Stimulated activated CD4-positive, alpha-beta T cell treated with anti-CD3 and anti-CD28 coated beads, Interleukin-1b, Interleukin-23, amount 100 ng/mL, for 24 hours (primary cell): Measurements from ENCODE around the gene RPL10A.
A peak's percentile ranks its signal among the peaks of the same experiment; 100 is the strongest.

Source experiments
- DNase-seq, 4 experiments: peaks; one replicate each; pipeline ENCODE4 v3.0.0-alpha.2; 2020; ENCODE audit warnings: low read depth in 4 of 4, low spot score in 1 of 4

RPL10A gene

GRCh38 chr6:35448191-35448590 is 20.0 kb upstream of the RPL10A start:
- DNase-seq = no peak

GRCh38 chr6:35449287-35449881 is 18.8 kb upstream of the RPL10A start:
- DNase-seq = peak in 1 of 4 experiments; percentile 10

- no peak for DNase-seq
Measured at GRCh38 chr6:35451354-35452182, 16.6 kb upstream of the RPL10A start.

DNA sequence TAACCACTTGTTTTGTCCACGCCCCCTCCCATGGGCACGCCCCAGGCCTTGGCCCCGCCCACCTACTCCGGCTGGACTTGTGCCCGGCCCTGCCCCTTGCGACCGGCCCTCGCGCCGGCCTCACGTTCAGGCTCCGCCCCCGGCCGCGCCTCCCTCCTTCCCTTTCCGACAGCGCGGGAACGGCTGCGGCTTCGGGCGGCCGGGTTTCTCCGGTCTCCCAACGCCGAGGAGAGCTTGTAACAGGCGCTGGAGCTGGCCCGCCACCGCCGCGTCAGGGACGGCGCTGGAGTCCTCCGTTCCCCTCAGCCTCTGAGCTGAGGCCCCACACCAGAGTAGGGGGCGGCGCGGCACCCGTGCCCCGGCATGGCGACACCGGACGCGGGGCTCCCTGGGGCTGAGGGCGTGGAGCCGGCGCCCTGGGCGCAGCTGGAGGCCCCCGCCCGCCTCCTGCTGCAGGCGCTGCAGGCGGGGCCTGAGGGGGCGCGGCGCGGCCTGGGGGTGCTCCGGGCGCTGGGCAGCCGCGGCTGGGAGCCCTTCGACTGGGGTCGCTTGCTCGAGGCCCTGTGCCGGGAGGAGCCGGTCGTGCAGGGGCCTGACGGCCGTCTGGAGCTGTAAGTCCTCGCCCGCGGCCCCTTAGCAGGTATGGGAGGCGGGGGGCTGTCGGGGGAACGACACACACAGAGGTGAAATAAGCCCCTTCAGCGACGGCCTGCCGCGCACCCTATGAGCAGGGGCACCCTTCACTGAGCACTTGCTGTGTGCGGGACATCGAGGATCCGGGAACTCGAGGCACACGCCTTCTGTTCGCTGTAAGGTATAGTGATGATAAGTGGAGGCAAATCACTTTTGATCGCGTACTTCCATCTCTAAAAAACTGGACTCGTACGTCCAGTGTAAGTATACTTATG is 15.8 kb upstream of the RPL10A start, which contains the start of gene FANCE:
TSS of gene FANCE (plus strand) at position 156 of the 908 bp plus-strand sequence. CDS start at position 364, 208 bp downstream.
- DNase-seq = peak; percentile 72 to 97 (median 88)

- DNase-seq = no peak
Measured at GRCh38 chr6:35453236-35453635, 15.0 kb upstream of the RPL10A start.

GRCh38 chr6:35454391-35455110 is 13.7 kb upstream of the RPL10A start:
- no peak for DNase-seq

GRCh38 chr6:35457907-35458306 is 10.3 kb upstream of the RPL10A start:
- DNase-seq = no peak

DNA sequence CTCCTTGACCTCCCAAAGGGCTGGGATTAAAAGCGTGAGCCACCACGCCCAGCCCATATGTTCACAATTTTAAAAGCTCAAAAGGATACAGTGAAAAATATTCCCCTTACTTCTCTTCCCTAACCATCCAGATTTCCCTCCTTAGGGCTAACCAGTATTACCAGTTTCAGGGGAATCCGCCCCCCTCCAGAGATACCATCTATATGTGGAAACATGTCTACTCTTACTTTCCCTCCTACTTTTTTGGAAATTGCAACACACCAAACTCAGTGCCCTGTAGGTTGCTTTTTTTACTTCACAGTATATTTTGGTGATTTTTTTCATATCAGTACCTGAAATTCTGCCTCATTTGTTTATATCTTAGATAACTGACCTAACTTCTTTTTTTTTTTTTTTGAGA is 6.9 kb upstream of the RPL10A start:
- DNase-seq = no peak

- no peak for DNase-seq
Measured at GRCh38 chr6:35463292-35463691, 4.9 kb upstream of the RPL10A start.

- DNase-seq = no peak
Measured at GRCh38 chr6:35465646-35466045, 2.6 kb upstream of the RPL10A start.

- DNase-seq = no peak
Measured at GRCh38 chr6:35468980-35469750, 964 bp downstream of the RPL10A start.

- peak in 1 of 4 experiments; percentile 12 for DNase-seq
Measured at GRCh38 chr6:35469751-35470662, 1.8 kb downstream of the RPL10A start.

DNA sequence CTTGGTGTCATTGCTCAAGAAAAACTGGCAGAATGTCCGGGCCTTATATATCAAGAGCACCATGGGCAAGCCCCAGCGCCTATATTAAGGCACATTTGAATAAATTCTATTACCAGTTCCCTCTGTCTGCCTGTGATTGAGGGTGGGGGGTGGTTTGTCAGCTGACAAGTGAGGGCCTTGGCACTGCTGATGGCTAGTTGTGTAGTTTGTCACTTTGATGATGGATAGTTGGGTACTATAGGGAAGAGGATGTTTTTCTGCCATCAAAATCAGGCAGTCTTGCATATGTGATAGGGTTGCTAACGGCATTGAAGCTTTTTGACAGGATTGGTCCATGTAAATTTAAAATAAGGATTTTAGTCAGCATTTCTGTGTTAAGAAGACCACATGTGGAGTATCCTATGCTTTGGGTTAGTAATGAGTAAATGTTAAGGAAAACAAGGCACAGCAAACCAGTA is 2.5 kb downstream of the RPL10A start:
- no peak for DNase-seq

GRCh38 chr6:35471836-35472345 is 3.7 kb downstream of the RPL10A start:
- no peak for DNase-seq

DNA sequence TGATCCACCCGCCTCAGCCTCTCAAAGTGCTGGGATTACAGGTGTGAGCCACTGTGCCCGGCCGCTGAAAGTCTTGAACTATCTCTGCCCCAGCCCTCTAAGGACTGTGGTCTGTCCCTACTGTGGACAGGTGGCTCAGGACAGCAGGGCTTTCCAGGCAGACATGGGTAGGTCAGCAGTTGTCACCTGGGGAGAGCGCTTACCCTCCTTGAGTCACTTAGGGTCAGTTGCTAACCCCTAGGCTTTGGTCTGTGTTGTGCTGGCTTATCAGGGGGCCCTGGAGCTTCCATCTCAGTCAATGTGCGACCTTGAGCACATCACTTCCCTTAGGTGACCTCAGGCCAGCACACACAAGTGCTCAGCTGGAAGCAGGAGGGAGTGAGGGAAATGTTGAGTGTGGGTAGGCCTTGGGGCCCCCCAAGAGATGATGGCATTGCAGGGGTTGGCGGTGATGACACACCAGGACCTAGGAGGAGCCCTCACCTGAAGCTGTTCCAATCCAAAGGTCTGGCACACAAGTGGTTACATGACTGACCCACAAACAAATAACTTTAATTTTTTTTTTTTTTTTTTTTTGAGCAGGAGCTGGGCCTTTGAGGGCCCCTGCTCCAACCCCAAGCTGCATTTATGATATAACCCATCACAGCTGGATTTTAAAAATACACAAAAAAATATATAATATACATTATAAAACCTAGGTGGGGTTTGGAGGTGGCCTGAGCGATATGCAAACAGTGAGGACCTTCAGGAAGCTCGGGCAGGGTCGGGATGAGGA is 5.1 kb downstream of the RPL10A start:
- DNase-seq = no peak

DNA sequence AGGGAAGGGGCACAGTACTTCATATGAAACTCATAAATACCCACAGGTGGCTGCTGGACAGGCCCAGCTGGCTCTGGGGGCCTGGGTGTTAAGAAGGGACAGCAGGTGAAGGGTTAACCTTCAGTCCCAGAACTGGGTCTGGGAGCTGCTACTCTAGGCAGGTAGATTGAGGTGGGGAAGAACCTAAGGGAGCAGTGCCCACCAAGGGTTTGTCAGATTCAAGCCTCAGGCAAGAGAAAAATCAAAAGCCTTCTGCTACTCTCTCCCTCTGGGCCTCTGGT is 5.6 kb downstream of the RPL10A start:
- no peak for DNase-seq

DNA sequence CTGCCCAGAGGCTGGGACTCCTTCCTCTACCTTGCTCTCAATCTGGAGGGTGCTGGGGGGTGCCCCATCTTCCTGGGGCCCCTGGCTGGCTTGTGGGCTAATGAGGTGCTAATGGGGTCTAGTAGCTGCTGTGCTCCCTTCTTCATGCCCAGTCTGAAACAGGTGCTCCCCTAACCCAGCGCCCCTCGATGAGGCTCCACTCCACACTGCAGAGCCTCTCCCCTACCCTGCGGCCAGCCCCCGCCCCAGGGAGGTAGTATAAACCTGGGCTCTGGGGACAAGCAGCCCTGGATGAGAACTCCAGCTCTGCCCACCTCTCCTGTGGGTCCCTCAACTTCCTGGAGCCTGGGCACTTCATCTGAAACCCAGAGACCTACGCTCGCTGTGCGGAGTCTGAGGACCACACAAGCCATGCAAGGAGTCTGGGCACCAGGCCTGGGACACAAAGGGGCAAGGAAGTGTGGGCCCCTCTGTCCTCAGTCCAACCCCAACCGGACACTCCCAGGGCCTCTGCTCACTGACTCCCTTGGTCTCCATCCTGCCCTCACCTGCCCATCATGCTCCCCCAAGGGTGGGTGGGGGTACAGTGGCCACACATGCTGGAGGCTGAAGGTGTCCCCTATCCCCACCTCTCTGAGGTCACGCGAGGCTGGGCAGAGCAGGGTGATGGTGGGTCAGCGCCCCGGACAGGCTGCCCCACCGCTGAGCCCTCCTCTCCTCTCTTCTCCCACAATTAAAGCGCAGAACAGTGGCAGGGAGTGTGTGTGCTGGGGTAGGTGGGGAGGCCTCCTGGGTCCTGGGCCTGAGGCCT is 6.1 kb downstream of the RPL10A start:
- no peak for DNase-seq
